Ovary (tissue), 9 donors: ENCODE measurements around the gene TOX3. TPM values are rescaled to one million over a fixed set of nuclear protein-coding genes. Genes with fewer than 3 reads are reported as not detected.

Experiments
- DNase-seq, 5 donors: peaks; one replicate each; pipeline ENCODE4 v3.0.0-alpha.2; 2019 to 2020
- H3K27ac ChIP-seq, 2 donors: fragments of 200-600 bp; one replicate each; pipeline versions ENCODE4 v1.5.1 to v1.8.0; 2019 to 2022
- H3K27me3 ChIP-seq: fragments of 200-600 bp; one replicate; pipeline ENCODE4 v1.8.0; 2022
- H3K36me3 ChIP-seq: fragments of 200-600 bp; sonication (generic); one replicate; pipeline ENCODE4 v1.5.1; 2019
- H3K4me1 ChIP-seq: one replicate; pipeline ENCODE4 v1.8.1; 2013; ENCODE audit warnings: mild to moderate bottlenecking, moderate library complexity; ENCODE audit not compliant: insufficient read depth
- H3K4me3 ChIP-seq: fragments of 200-600 bp; sonication (generic); one replicate; pipeline ENCODE4 v1.5.1; 2017
- H3K9me3 ChIP-seq, 2 donors: fragments of 200-600 bp in 1 of 2; sonication (generic) in 1 of 2; one replicate each; pipeline versions ENCODE4 v1.5.1 to v1.8.1; 2013 to 2019; ENCODE audit warnings: mild to moderate bottlenecking in 1 of 2, moderate library complexity in 1 of 2
- EP300 ChIP-seq: sonication (generic); formaldehyde crosslinking; IDR thresholded peaks from one replicate; pipeline ENCODE4 v1.6.1; 2017; ENCODE audit warnings: antibody characterized with exemption
- POLR2A ChIP-seq: fragments of 450-650 bp; IDR thresholded peaks from one replicate; pipeline ENCODE4 v1.6.1; 2017; ENCODE audit warnings: antibody characterized with exemption, mild to moderate bottlenecking, moderate library complexity
- WGBS, 3 donors: extraction: QIAGEN DNeasy Blood & Tissue Kit in 1 of 3; methylation state at CpG; one replicate each; pipeline versions ENCODE4 v1.1.5 to v1.1.7; 2013 to 2017; 5-methylcytosine and 5-hydroxymethylcytosine counted together
- intact Hi-C, 4 donors: fragments of 100-400 bp; cut with DNase I; formaldehyde crosslinking; loops; one replicate each; pipeline versions ENCODE4 v1.11.0 to v1.15.1; 2022 to 2023
- polyA plus RNA-seq, 2 donors: library from polyadenylated mRNA; stranded (reverse); fragments of 200-250 nt in 1 of 2; fragments of 350-450 nt in 1 of 2; fragmentation: Illumina TruSeq in 1 of 2; extraction: RNeasy Lipid Tissue Mini Kit (QIAGEN cat#74804) in 1 of 2; gene quantifications; one replicate each; pipeline ENCODE4 v1.2.3, GENCODE V29; 2013 to 2014
- total RNA-seq, 7 donors: library from RNA; depleted of rRNA in 2 of 7; stranded (reverse); fragments of >200 nt in 2 of 7; fragmentation: NEBNext Ultra II Directional in 3 of 7; extraction: Animal tissue kit (Norgen Biotek cat#: 25700) in 3 of 7; gene quantifications; one replicate each; pipeline versions ENCODE4 v1.1.0 to v1.2.4, GENCODE V29; 2016 to 2023
- TF ChIP-seq, protein P1 (sequence below), 3 donors: fragments of 450-650 bp in 2 of 3; fragments of 200-600 bp in 1 of 3; IDR thresholded peaks; one replicate each; pipeline versions ENCODE4 v1.5.1 to v1.8.0; 2016 to 2022; ENCODE audit warnings: antibody characterized with exemption in 3 of 3, mild to moderate bottlenecking in 1 of 3
- donor health status: DM: no; HTN: no; CAD: no; lungs with moderate emphysema.
- donor health status: DM: no; HTN: no; CAD: no.
- donor health status: Bipolar disorder and iron deficiency.
- donor health status: DM: yes; HTN: yes; CAD: no.
- donor health status: DM: no; HTN: no; CAD: no.
- donor health status: DM: yes; HTN: yes; CAD: no.

The TOX3 gene
- total and polyA plus RNA-seq, 9 donors: 0.36 to 2.4 (median 1.2) TPM; not detected in 1

- TF ChIP-seq, protein P1, sequence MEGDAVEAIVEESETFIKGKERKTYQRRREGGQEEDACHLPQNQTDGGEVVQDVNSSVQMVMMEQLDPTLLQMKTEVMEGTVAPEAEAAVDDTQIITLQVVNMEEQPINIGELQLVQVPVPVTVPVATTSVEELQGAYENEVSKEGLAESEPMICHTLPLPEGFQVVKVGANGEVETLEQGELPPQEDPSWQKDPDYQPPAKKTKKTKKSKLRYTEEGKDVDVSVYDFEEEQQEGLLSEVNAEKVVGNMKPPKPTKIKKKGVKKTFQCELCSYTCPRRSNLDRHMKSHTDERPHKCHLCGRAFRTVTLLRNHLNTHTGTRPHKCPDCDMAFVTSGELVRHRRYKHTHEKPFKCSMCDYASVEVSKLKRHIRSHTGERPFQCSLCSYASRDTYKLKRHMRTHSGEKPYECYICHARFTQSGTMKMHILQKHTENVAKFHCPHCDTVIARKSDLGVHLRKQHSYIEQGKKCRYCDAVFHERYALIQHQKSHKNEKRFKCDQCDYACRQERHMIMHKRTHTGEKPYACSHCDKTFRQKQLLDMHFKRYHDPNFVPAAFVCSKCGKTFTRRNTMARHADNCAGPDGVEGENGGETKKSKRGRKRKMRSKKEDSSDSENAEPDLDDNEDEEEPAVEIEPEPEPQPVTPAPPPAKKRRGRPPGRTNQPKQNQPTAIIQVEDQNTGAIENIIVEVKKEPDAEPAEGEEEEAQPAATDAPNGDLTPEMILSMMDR (IDR thresholded peaks at IDR 0.05): no peak
- no peak for TF ChIP-seq EP300
- no peak for TF ChIP-seq POLR2A
- Histone ChIP-seq H3K4me3 (no peak overlapping the region), H3K27ac (no peak overlapping the region), H3K27me3 (no peaks in the 10 kb centered on the region), H3K9me3 (no peaks in the 10 kb centered on the region), H3K4me1 (no peaks in the 10 kb centered on the region), H3K36me3 (no peaks in the 10 kb centered on the region)
- WGBS, 3 donors: 67 to 73% (median 70%) methylated on average over 5 of the region's 5 CpGs
- DNase-seq: no peak
- intact Hi-C loops: no loop called here
Measured at GRCh38 chr16:52499060-52499440, 47.9 kb downstream of the TOX3 start.

DNA sequence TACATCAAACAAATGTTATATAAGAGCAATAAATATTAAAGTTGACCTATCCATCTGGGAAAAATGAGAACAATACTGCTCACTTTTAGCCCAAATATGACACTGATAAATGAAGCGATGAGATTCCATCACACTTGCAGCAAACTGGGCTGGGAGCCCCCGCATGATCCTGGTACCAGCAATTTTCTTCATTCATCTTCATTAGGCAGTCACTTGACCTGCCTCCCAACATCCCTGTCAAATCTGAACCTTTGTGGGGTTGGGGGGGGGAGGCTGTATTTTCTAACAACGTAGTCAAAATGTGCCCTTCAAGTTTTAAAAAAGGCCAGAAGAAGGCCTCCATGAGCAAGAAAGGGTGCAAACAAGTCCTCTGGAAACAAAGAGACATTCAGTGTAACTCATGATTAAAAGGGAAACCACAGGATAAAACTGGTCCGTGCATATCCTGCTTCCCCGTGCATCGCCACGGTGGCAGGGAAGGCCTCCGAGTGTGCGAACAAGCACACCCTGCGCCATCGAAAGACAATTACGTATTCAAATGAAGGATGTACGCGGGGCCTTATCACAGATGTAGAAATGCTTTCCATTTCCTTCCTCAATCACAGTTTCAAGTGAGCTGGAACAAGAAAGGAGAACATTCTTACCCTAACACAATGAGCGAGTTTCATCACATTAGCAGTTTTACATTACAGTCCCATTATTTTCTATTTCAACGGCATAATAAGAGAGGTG lies 48.4 kb downstream of the TOX3 start:
- Histone ChIP-seq H3K27ac (no peak overlapping the region), H3K27me3 (no peaks in the 10 kb centered on the region), H3K9me3 (no peaks in the 10 kb centered on the region), H3K4me1 (no peaks in the 10 kb centered on the region), H3K36me3 (no peaks in the 10 kb centered on the region), H3K4me3 (no peak overlapping the region)
- no peak for DNase-seq
- intact Hi-C loops: no loop called here
- WGBS, 3 donors: 72 to 78% (median 77%) methylated on average over 16 of the region's 16 CpGs
- TF ChIP-seq, protein P1 (IDR thresholded peaks at IDR 0.05): no peak
- TF ChIP-seq EP300 (no peak), POLR2A (no peak)

- 24 to 57% (median 39%) methylated on average over 1 of the region's 1 CpG for WGBS, 3 donors
- no peak overlapping the region for H3K4me3 ChIP-seq
- H3K9me3 ChIP-seq: no peaks in the 10 kb centered on the region
- no peaks in the 10 kb centered on the region for H3K27me3 ChIP-seq
- DNase-seq: no peak
- H3K27ac ChIP-seq: no peak overlapping the region
- no peaks in the 10 kb centered on the region for H3K36me3 ChIP-seq
- H3K4me1 ChIP-seq: no peaks in the 10 kb centered on the region
- intact Hi-C loops: no loop called here
- TF ChIP-seq EP300: no peak
- TF ChIP-seq POLR2A: no peak
- TF ChIP-seq, protein P1 (IDR thresholded peaks at IDR 0.05): no peak
Measured at GRCh38 chr16:52497067-52497816, 49.7 kb downstream of the TOX3 start.

DNA sequence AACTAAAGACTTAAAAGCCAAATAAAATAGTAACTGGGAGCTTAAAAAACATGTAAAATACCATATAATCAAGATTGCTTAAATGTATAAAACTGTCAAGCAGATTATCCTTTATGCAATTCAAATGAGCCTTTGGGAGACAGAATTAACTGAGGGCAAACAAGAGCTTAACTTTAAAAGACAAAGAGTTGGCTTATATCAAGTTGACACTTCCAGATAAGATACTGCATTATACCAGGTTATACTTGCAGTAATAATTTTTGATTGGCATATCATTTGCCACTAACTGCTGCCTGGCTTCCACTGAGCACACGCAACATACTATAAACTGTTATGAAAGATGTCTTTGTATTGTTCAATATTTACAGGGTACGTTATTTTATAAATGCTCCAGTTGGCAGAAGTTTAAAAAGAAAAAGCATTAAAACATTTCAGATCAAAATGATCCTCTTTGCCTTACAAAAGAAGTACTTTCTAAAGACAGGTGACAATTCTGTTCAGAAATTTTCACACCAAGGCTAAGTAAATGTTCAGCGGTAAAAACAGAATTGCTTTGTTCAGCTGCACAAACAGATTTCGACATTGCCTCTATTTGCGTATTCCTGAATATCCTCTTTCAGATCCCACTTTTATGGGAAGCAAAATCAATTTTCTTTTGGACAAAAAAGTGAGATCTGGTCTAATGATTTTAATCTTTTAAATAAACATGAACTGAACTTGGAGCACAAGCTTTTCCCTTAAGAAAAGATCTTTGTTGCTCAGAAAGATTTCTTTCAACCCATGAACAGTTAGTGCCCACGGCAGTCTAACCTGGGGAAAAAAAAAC lies 50.7 kb downstream of the TOX3 start:
- no peaks in the 10 kb centered on the region for H3K36me3 ChIP-seq
- WGBS, 3 donors: 86 to 90% (median 90%) methylated on average over 6 of the region's 6 CpGs
- H3K4me3 ChIP-seq: no peak overlapping the region
- DNase-seq: no peak
- H3K27ac ChIP-seq: no peak overlapping the region
- no peaks in the 10 kb centered on the region for H3K27me3 ChIP-seq
- intact Hi-C loops: no loop called here
- TF ChIP-seq POLR2A: no peak
- TF ChIP-seq, protein P1 (IDR thresholded peaks at IDR 0.05): no peak
- TF ChIP-seq EP300: no peak
- H3K4me1 ChIP-seq: no peaks in the 10 kb centered on the region
- H3K9me3 ChIP-seq: no peaks in the 10 kb centered on the region
